ENCODE data around the gene HMGXB4.

HMGXB4 gene, protein sequence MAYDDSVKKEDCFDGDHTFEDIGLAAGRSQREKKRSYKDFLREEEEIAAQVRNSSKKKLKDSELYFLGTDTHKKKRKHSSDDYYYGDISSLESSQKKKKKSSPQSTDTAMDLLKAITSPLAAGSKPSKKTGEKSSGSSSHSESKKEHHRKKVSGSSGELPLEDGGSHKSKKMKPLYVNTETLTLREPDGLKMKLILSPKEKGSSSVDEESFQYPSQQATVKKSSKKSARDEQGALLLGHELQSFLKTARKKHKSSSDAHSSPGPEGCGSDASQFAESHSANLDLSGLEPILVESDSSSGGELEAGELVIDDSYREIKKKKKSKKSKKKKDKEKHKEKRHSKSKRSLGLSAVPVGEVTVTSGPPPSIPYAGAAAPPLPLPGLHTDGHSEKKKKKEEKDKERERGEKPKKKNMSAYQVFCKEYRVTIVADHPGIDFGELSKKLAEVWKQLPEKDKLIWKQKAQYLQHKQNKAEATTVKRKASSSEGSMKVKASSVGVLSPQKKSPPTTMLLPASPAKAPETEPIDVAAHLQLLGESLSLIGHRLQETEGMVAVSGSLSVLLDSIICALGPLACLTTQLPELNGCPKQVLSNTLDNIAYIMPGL

DNA sequence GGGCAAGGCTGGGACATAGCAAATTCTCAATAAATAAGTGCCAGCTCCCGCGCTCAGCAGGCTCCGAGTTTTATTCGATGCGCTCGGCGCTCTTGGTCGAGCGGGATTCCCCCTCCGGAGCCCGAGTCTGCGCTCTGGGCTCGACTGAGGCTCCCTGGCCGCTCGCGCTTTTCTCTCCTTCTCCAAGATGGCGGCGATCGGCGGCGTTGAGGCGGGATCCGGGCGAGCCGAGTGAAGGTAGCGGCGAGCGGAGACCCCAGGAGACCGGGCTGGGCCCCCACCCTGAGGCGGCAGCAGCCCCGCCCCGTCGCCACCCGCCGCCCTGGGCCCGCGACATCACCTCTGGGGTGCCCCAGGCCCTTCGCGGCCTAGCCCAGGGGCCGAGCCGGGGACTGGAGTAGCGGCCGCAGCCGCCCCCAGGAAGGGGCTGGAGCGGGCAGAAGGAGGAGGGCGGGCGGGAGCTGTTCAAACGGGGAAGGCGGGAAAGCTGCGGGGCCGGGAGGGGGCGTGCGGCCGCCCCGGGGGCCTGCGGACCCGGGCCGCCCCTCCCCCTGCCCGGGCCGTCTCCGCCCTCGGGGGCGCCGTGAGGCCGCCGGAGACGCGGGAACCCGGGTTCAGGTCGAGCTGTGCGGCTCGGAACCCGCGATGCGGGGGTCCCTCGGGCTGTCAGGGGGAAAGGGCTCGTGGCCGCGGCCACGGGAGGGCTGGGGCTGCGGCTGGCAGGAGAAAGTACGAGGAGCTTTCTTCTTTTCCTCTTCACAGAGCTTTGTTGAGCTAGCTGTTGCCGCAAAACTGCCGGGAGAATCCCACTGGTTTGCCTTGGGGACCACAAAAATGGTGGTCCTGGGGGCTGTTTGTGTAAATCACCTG is at the start of gene HMGXB4:
TSS of gene HMGXB4 (plus strand) at position 173 of the 870 bp plus-strand sequence. CDS start 4,898 bp downstream, outside the sequence.
- peak within 1 kb of the TSS; percentile 93 for H3K4me3 ChIP-seq (ENCODE audit: low read depth, low read length)
- TF ChIP-seq, protein P1, sequence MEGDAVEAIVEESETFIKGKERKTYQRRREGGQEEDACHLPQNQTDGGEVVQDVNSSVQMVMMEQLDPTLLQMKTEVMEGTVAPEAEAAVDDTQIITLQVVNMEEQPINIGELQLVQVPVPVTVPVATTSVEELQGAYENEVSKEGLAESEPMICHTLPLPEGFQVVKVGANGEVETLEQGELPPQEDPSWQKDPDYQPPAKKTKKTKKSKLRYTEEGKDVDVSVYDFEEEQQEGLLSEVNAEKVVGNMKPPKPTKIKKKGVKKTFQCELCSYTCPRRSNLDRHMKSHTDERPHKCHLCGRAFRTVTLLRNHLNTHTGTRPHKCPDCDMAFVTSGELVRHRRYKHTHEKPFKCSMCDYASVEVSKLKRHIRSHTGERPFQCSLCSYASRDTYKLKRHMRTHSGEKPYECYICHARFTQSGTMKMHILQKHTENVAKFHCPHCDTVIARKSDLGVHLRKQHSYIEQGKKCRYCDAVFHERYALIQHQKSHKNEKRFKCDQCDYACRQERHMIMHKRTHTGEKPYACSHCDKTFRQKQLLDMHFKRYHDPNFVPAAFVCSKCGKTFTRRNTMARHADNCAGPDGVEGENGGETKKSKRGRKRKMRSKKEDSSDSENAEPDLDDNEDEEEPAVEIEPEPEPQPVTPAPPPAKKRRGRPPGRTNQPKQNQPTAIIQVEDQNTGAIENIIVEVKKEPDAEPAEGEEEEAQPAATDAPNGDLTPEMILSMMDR (IDR thresholded peaks at IDR 0.05; ENCODE audit: borderline replicate concordance, insufficient read depth, low read depth, low read length) = peak; percentile 22; the same call in 1 of the 2 replicates

DNA sequence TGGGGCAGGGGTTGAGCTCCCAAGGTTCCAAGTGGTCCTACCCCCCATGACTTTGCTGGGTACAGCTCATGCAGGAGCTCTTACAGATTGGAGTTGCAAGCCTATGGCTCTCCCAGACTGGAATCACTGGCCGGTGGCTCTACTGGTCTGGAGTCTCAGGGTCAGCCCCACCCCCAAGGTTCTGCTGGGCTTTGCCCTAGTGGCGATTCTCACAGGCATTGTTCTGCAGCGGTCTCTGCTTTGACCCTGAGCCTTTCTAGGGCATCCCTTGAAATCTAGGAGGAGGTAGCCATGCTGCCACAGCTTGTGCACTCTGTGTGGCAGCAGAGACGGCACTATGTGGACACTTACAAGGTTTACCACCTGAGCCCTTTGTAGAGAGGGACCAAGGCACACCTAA is 49.3 kb upstream of the HMGXB4 start:
- TF ChIP-seq, protein P1 (IDR thresholded peaks at IDR 0.05; ENCODE audit: borderline replicate concordance, insufficient read depth, low read depth, low read length) = no peak
- H3K4me3 ChIP-seq (ENCODE audit: low read depth, low read length) = no peak overlapping the region

DNA sequence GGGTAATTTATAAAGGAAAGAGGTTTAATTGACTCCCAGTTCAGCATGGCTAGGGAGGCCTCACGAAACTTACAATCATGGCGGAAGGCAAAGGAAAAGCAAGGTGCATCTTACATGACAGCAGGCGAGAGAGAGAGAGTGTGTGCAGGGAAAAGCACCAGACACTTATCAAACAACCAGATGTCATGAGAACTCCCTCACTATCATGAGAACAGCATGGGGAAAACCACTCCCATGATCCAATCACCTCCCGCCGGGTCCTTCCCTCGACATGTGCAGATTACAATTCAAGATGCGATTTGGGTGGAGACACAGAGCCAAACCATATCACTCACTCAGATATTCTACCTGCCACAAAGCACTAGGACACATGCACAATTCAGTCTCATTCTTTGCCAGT is 48.1 kb upstream of the HMGXB4 start:
- no peak overlapping the region for H3K4me3 ChIP-seq (ENCODE audit: low read depth, low read length)
- TF ChIP-seq, protein P1 (IDR thresholded peaks at IDR 0.05; ENCODE audit: borderline replicate concordance, insufficient read depth, low read depth, low read length) = no peak

DNA sequence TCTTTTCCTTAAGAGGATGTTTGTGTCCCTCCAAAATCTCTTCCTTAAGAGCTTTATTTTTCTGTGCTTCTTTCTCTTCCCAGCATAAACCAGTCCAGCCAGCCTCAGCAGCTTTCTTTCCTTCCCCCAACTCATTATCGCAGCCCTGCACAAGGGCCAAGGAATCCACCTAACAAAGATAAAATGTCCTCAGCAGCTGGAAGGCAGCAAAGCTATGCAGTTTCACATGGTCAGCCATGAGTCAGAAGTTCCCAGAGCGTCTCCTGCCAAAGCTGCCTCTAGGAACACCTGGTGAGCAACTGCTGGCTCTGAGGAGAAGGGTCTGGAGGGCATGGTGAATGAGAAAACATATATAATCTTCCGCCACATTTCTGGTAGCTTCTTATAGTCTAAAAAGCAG is 45.3 kb upstream of the HMGXB4 start:
- H3K4me3 ChIP-seq (ENCODE audit: low read depth, low read length) = no peak overlapping the region
- TF ChIP-seq, protein P1 (IDR thresholded peaks at IDR 0.05; ENCODE audit: borderline replicate concordance, insufficient read depth, low read depth, low read length) = no peak

DNA sequence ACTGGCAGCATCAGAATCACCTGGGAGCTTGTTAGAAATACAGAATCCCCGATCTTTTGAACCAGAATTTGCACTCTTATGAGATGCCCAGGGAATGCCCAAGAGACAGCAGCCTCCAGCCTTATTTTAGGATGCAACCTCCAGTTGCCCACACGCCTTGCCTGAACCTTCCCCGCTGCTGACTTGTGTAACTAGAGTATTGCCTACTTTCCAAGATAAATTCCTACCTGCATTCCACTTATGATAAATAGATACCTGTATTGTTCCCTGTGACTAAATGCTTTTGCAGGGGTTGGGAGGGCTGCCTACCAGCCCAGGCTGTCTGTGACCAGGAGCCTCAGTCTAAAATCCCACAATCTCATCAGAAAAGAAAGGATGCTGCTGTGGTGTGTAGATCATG is 44.3 kb upstream of the HMGXB4 start:
- H3K4me3 ChIP-seq (ENCODE audit: low read depth, low read length) = no peak overlapping the region
- TF ChIP-seq, protein P1 (IDR thresholded peaks at IDR 0.05; ENCODE audit: borderline replicate concordance, insufficient read depth, low read depth, low read length) = no peak

DNA sequence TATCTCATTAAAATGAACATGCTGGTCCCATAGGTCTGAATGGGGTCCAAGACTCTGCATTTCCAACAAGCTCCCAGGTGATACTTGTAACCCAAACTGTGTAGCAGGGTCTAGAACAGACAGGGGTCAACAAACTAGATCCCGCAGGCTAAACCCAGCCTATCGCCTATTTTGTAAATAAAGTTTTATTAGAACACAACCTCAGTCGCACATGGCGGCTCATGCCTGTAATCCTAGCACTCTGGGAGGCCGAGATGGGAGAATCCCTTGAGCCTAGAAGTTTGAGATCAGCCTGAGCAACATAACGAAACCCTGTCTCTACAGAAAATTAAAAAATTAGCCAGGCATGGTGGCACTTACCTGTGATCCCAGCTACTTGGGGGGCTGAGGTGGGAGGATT is 42.3 kb upstream of the HMGXB4 start:
- H3K4me3 ChIP-seq (ENCODE audit: low read depth, low read length) = no peak overlapping the region
- TF ChIP-seq, protein P1 (IDR thresholded peaks at IDR 0.05; ENCODE audit: borderline replicate concordance, insufficient read depth, low read depth, low read length) = no peak

Data from GM12875 (cell line).